ENCODE measurements around the gene COL27A1.
"Not testable (repeated sequence)": the region's sequence is repeated elsewhere in the genome, so short reads cannot be mapped to it uniquely, and the experiment has no call there.

Gene COL27A1

GRCh38 chr9:114324492-114324891 lies 169.2 kb downstream of the COL27A1 start:
- DNase-seq (ENCODE audit: low spot score), result no peak

DNA sequence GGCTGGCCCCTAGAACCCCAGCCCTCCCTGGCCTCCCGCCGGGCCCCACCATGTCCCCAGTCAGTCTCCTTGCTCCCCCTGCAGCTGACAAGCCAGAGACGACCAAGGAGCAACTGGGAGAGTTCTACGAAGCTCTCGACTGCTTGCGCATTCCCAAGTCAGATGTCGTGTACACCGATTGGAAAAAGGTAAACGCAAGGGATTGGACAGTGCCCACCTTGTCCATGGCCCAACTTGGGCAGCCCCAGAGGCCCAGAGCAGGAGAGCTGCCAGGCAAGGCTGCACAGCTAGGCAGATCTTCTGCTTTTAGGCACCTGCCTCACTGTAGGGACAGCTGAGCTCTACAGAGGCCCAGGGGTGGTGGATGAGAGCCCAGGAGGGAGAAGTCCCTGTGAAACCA lies 169.6 kb downstream of the COL27A1 start:
- DNase-seq (ENCODE audit: low spot score), result not testable (repeated sequence)

- not testable (repeated sequence) for DNase-seq (ENCODE audit: low spot score)
Measured at GRCh38 chr9:114325684-114326254, 170.4 kb downstream of the COL27A1 start.

DNA sequence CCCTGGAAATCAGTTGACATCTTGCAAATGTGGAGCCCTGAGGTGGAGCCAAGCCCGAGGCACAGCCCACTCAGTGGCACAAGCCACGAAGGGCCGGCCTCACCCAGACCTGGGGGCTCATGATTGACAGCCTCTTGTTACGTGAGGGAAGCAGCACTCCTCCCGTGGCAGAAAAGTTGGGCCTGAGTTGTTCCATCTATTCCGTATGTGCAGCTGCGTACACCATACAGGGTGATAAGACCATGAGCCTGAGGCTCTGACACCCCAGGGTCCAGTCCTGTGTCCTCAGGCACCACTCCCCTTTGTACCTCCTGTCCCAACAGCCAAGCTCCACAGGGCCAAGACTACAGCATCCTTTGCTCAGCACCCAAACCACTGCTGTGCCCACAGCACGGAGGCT lies 172.4 kb downstream of the COL27A1 start:
- no peak for DNase-seq (ENCODE audit: low spot score)

DNA sequence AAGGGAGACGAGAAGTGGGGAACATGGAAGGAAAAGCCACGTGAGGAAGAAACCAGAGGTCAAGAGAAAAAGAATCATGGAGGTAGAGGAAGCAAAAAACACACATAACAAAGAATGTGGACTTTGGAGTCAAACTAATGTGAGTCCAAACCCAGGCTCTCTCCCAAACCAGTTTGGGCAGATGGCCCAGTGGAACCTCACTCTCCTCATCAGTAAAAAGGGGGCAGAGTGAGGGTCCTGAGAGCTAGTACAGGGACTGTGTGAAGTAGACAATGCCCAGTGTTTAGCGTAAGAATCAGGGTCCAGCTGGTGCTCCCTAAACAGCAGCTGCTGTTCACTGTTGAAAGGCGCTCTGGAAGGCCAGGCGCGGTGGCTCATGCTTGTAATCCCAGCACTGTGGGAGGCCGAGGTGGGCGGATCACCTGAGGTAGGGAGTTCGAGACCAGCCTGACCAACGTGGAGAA lies 173.1 kb downstream of the COL27A1 start:
- not testable (repeated sequence) for DNase-seq (ENCODE audit: low spot score)

DNA sequence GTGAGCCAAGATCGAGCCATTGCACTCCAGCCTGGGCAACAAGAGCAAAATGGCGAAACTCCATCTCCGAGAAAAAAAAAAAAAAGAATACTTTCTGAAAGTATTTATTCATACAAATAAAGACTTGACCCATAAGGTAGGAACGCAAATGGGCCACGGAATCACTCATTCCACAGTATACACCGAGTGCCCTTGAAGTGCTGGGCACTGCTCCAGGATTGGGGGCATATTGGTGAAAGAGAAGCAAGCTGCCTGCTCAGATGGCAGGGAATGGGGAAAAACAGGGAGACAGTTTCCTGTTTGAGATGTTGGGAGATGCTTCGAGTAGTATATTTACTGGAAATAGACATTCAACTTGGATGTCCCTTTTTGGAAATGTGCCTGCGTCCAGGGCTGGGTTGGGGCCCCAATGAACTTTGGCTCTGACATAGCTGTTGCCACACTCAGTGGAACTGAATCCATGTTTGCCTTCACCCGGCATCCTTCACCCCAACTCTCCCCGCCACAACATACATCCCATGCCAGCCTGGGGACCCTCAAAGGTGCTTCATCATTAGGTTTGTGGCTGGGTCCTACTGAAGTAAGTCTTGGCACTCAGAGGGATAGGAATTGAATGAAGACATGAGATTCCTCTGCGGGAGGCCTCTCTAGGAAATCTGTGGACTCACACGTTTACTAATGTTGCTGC lies 173.7 kb downstream of the COL27A1 start:
- not testable (repeated sequence) for DNase-seq (ENCODE audit: low spot score)

- DNase-seq (ENCODE audit: low spot score), result not testable (repeated sequence)
Measured at GRCh38 chr9:114329625-114330022, 174.3 kb downstream of the COL27A1 start, which contains the start of gene ORM2. ORM2 (plus strand) TSS chr9:114329869; CDS start chr9:114329905, 36 bp downstream.

GRCh38 chr9:114330636-114331035 lies 175.3 kb downstream of the COL27A1 start:
- DNase-seq (ENCODE audit: low spot score), result no peak

GRCh38 chr9:114331229-114332195 lies 176.2 kb downstream of the COL27A1 start:
- DNase-seq (ENCODE audit: low spot score), result not testable (repeated sequence)

- not testable (repeated sequence) for DNase-seq (ENCODE audit: low spot score)
Measured at GRCh38 chr9:114332474-114333040, 177.2 kb downstream of the COL27A1 start.

DNA sequence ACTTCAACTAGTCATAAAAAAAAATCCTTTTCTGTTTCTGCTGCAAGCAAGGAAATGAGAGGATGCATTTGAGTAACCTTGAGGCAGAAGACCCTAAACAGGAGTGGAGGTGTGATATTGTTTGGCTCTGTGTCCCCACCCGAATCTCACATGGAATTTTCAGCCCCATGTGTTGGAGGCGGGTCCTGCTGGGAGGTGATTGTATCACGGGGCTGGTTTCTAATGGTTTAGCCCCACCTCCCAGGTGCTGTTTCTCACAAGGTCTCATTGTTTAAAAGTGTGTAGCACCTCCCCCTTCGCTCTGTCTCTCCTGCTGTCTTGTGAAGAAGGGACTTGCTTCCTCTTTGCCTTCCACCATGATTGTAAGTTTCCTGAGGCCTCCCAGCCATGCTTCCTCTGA lies 178.4 kb downstream of the COL27A1 start:
- not testable (repeated sequence) for DNase-seq (ENCODE audit: low spot score)

DNA sequence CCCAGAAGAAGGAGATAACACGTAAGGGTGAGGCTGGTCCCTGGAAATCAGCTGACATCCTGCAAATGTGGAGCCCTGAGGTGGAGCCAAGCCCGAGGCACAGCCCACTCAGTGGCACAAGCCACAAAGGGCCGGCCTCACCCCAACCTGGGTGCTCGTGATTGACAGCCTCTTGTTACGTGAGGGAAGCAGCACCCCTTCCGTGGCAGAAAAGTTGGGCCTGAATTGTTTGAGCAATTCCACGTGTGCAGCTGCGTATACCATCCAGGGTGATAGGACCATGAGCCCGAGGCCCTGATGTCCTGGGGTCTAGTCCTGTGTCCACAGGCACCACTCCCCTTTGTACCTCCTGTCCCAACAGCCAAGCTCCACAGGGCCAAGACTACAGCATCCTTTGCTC lies 179.2 kb downstream of the COL27A1 start:
- DNase-seq (ENCODE audit: low spot score), result no peak

DNA sequence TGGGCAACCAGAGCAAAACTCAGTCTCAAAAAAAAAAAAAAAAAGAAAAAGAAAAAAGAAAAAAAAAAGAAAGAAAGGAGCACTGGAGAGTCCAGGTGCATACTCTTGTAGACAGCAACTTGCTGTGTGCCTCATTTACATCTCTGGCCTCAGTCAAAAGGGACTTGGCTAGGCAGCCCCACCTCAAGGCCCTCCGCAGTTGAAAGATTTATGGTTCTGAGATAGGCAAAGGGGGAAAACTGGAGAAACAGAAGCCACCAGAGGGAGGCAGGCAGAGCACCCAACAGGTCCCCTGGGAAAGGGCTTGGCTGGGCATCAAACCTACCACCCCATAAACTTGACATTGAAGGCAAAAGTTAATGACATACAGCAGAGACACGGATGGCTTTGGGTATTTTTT lies 180.4 kb downstream of the COL27A1 start:
- DNase-seq (ENCODE audit: low spot score), result no peak

DNA sequence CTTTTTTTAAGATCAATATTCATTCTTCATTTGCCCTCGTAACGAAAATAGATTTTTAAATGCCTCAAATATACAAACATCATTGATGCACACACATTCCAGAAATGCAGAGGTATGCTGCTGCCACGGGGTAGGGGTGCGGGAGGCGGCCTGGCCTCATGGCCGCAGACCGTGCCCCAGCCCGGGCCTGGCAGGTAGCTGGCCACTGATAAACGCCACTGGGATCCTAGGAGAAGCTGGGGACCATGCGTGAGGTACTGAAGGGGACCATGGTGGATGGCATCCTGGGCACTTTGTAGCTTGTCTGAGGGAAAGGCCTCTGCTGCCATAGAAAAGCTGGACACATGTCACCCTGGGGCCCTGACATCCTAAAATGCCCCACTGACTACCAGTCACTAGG lies 180.8 kb downstream of the COL27A1 start:
- no peak for DNase-seq (ENCODE audit: low spot score)

GRCh38 chr9:114336699-114337395 lies 181.5 kb downstream of the COL27A1 start:
- DNase-seq (ENCODE audit: low spot score), result no peak

- no peak for DNase-seq (ENCODE audit: low spot score)
Measured at GRCh38 chr9:114338187-114338586, 182.8 kb downstream of the COL27A1 start.

- peak; percentile 88 for DNase-seq (ENCODE audit: low spot score)
Measured at GRCh38 chr9:114339130-114339908, 184.0 kb downstream of the COL27A1 start.

DNA sequence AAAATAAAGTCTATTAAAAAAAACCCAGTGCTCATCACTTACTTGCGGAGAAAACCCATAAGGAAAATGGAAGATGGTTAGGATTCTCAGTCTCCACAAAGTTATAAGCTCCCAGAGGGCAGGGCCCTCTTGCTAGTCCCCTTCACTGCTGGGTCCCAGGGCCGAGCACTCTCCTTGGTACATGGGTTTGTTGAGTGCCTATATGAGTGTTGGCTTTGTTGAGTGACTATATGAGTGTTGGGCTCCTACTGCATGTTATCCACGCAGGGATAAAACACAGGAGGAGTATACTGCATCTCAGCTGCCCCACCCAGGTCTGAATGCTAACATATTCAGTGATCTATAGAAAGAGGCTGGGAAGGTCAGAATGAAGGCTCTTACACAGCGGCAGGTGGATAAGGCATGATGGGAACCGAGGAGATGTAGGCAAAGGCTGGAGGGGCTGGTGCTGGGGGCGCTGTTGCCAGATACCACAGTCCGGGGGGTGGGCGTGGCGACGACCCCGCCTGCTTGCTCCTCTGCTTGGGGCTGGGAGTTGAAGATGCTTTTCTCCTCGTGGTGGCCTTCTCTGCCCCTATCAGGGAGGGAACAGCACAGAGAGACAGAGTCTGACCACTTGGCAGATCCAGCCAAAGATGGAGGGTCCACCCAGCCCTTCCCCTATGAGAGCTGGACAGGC lies 186.0 kb downstream of the COL27A1 start:
- DNase-seq (ENCODE audit: low spot score), result no peak

DNA sequence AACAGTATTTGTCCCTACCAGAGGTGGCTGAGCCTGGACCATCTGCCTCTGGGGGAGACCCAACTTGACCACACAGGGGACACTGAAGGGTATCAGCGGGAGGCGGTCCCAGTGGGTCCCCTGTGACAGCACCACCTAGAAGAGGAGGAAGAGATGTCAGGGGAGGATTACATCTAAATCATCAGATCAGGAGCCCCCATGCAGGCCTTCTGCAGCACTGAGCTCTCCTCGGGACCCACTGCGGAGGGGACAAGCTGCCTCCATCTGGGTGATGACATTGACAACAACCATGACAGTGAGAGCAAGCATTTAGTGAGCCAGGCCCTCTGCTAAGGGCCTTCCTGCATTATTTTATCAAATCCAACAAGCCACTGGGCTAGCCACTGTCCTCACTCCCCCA lies 186.7 kb downstream of the COL27A1 start:
- no peak for DNase-seq (ENCODE audit: low spot score)

Measured in COLO829 (cell line).